A549 treated with CORT108297 at 1 μM for 4 hours (cell line): Measurements from ENCODE around the gene TRAPPC3. TPM values are rescaled to one million over a fixed set of nuclear protein-coding genes. Genes with fewer than 3 reads are reported as not detected.

Experiments used
- total RNA-seq: library from RNA; stranded (reverse); fragments of 200-300 nt; extraction: Qiagen RNA extraction; gene quantifications from 5 replicates; pipeline ENCODE4 v1.2.3, GENCODE V29; 2022

TRAPPC3 gene
- total RNA-seq, result 71.5 to 77.6 TPM (median 75.8 TPM) in 5 replicates

GRCh38 chr1:36149237-36149972 lies at the start of gene TRAPPC3:
TRAPPC3 (minus strand) TSS chr1:36149486; CDS start chr1:36149378, 108 bp downstream.

GRCh38 chr1:36155408-36156328 lies 6.4 kb upstream of the TRAPPC3 start, which contains the start of gene MAP7D1:
MAP7D1 (plus strand) TSS chr1:36156160; CDS start chr1:36156418, 258 bp downstream.

GRCh38 chr1:36125129-36125991 lies 23.9 kb downstream of the TRAPPC3 start, which contains the start of gene COL8A2:
COL8A2 (minus strand) TSS chr1:36125222; CDS start chr1:36100242, 24,980 bp downstream.

GRCh38 chr1:36088577-36089392 lies 60.5 kb downstream of the TRAPPC3 start, which contains the start of gene ADPRS:
ADPRS (plus strand) TSS chr1:36088892; CDS start chr1:36088905, 13 bp downstream.

Other genes starting within 250 kb of the TRAPPC3 start
- gene AGO3, start 218.4 kb downstream of the TRAPPC3 start, total RNA-seq, result 5.8 to 9.8 TPM (median 6.8 TPM) in 5 replicates
- gene TEKT2, start 65.4 kb downstream of the TRAPPC3 start, total RNA-seq, result not detected in 5 replicates
- 21.4 to 29.6 TPM (median 27.5 TPM) in 5 replicates for gene ADPRS, start 60.6 kb downstream of the TRAPPC3 start, total RNA-seq
- 0.08 to 0.16 TPM (median 0.09 TPM) in 5 replicates for gene COL8A2, start 24.3 kb downstream of the TRAPPC3 start, total RNA-seq
- gene MAP7D1, start 6.7 kb upstream of the TRAPPC3 start, total RNA-seq, result 120 to 127 TPM (median 124 TPM) in 5 replicates
- gene THRAP3, start 75.0 kb upstream of the TRAPPC3 start, total RNA-seq, result 52.4 to 66.8 TPM (median 56.7 TPM) in 5 replicates
- 1.6 to 2.5 TPM (median 1.9 TPM) in 5 replicates for gene SH3D21, start 156.9 kb upstream of the TRAPPC3 start, total RNA-seq
- gene EVA1B, start 174.2 kb upstream of the TRAPPC3 start, total RNA-seq, result 10.5 to 24.4 TPM (median 21.8 TPM) in 5 replicates
- 9.4 to 11.8 TPM (median 11.3 TPM) in 5 replicates for gene STK40, start 236.4 kb upstream of the TRAPPC3 start, total RNA-seq
- 38.7 to 50.3 TPM (median 46.8 TPM) in 5 replicates for gene LSM10, start 248.4 kb upstream of the TRAPPC3 start, total RNA-seq